ENCODE data around the gene ACOXL.

The ACOXL gene

GRCh38 chr2:111046670-111047069 is 314.3 kb downstream of the ACOXL start:
- H3K27me3 ChIP-seq, result no peaks in the 10 kb centered on the region
- DNase-seq, result no peak
- no peak for TF ChIP-seq CTCF (IDR thresholded peaks at IDR 0.05; ENCODE audit: low read depth, low read length)

GRCh38 chr2:111048856-111049768 is 316.7 kb downstream of the ACOXL start:
- no peak for TF ChIP-seq CTCF (IDR thresholded peaks at IDR 0.05; ENCODE audit: low read depth, low read length)
- no peaks in the 10 kb centered on the region for H3K9me3 ChIP-seq
- DNase-seq, result no peak
- no peaks in the 10 kb centered on the region for H3K27me3 ChIP-seq
- no peaks in the 10 kb centered on the region for H3K36me3 ChIP-seq
- H3K4me1 ChIP-seq, result no peaks in the 10 kb centered on the region
- no peak overlapping the region for H3K4me3 ChIP-seq (ENCODE audit: low read depth, low read length)

More at GRCh38 chr2:111046670-111047069, 314.3 kb downstream of the ACOXL start:
- H3K4me1 ChIP-seq, result no peaks in the 10 kb centered on the region
- H3K36me3 ChIP-seq, result no peaks in the 10 kb centered on the region
- no peaks in the 10 kb centered on the region for H3K9me3 ChIP-seq
- no peak overlapping the region for H3K4me3 ChIP-seq (ENCODE audit: low read depth, low read length)

GRCh38 chr2:111049792-111050640 is 317.6 kb downstream of the ACOXL start:
- H3K36me3 ChIP-seq, result no peaks in the 10 kb centered on the region
- DNase-seq, result no peak
- H3K4me1 ChIP-seq, result no peaks in the 10 kb centered on the region
- no peak overlapping the region for H3K4me3 ChIP-seq (ENCODE audit: low read depth, low read length)
- H3K9me3 ChIP-seq, result no peaks in the 10 kb centered on the region
- no peaks in the 10 kb centered on the region for H3K27me3 ChIP-seq
- TF ChIP-seq CTCF (IDR thresholded peaks at IDR 0.05; ENCODE audit: low read depth, low read length), result no peak

- Histone ChIP-seq H3K9me3 (no peaks in the 10 kb centered on the region), H3K36me3 (no peaks in the 10 kb centered on the region), H3K4me3 (ENCODE audit: low read depth, low read length) (no peak overlapping the region), H3K4me1 (no peaks in the 10 kb centered on the region), H3K27me3 (no peaks in the 10 kb centered on the region)
- DNase-seq, result no peak
- TF ChIP-seq CTCF (IDR thresholded peaks at IDR 0.05; ENCODE audit: low read depth, low read length), result no peak
Observed at GRCh38 chr2:111050701-111051376, 318.5 kb downstream of the ACOXL start.

- no peak overlapping the region for H3K4me3 ChIP-seq (ENCODE audit: low read depth, low read length)
- TF ChIP-seq CTCF (IDR thresholded peaks at IDR 0.05; ENCODE audit: low read depth, low read length), result no peak
- H3K4me1 ChIP-seq, result no peaks in the 10 kb centered on the region
Observed at GRCh38 chr2:111052621-111053020, 320.2 kb downstream of the ACOXL start.

More at GRCh38 chr2:111052621-111053020, 320.2 kb downstream of the ACOXL start:
- Histone ChIP-seq H3K36me3 (no peaks in the 10 kb centered on the region), H3K9me3 (no peaks in the 10 kb centered on the region), H3K27me3 (no peaks in the 10 kb centered on the region)
- DNase-seq, result no peak
